ENCODE results near the gene HEATR5A. TPM values are rescaled to one million over a fixed set of nuclear protein-coding genes. Genes with fewer than 3 reads are reported as not detected.

The HEATR5A gene
- total and polyA plus RNA-seq, 9 of the 15 experiments (the other 6 are each of a cell fraction or from before 2014, with no cell fraction given): 8.0 to 50.9 (median 23.0) TPM

- no TSS peak for BruUV-seq (replicated peaks)
- no peak for ATAC-seq
- POLR2A ChIA-PET: no interaction called here
- TF ChIP-seq SAFB (IDR thresholded peaks at IDR 0.05; ENCODE audit: borderline replicate concordance, low read depth, low read length) (no peak), HOXB6 (CRISPR knock-in tag; IDR thresholded peaks at IDR 0.05; ENCODE audit: borderline replicate concordance) (no peak), IFI16 (CRISPR knock-in tag; IDR thresholded peaks at IDR 0.05) (no peak), ARID3A (IDR thresholded peaks at IDR 0.05; ENCODE audit: borderline replicate concordance, low read depth, low read length) (no peak), ETS1 (conservative IDR thresholded peaks at IDR 0.05; ENCODE audit: control insufficient read depth, low read depth, low read length) (no peak), MAFK (IDR thresholded peaks at IDR 0.05; ENCODE audit: low read length) (no peak), MLX (CRISPR knock-in tag; conservative IDR thresholded peaks at IDR 0.05) (no peak), ZMIZ1 (IDR thresholded peaks at IDR 0.05; ENCODE audit: low read depth in 2 of 2, low read length in 2 of 2) (no peak), USF1 (CRISPR knock-in tag; IDR thresholded peaks at IDR 0.05) (no peak), ARNT (IDR thresholded peaks at IDR 0.05) (no peak), ZBTB43 (CRISPR knock-in tag; IDR thresholded peaks at IDR 0.05) (no peak), CBFA2T2 (conservative IDR thresholded peaks at IDR 0.05) (no peak)
Measured at GRCh38 chr14:31346097-31346496, 74.3 kb downstream of the HEATR5A start.

More at GRCh38 chr14:31346097-31346496, 74.3 kb downstream of the HEATR5A start:
- H3K9ac ChIP-seq (ENCODE audit: insufficient read depth in 1 of 2, low read depth in 2 of 2, low read length in 2 of 2): no peak overlapping the region
- H3K4me2 ChIP-seq (ENCODE audit: insufficient read depth, low read length): no peak overlapping the region
- DNase-seq (ENCODE audit: extremely low read depth in 1 of 4, low spot score in 3 of 4) (no peak), FAIRE-seq (no peak)
- no peak overlapping the region for H3K27ac ChIP-seq (ENCODE audit: extremely low read depth, low read depth, low read length)
- intact Hi-C loops (cut with micrococcal nuclease): no loop called here
- H3K79me2 ChIP-seq (ENCODE audit: control insufficient read depth, insufficient read depth, low read length): no peaks in the 10 kb centered on the region
- CTCF ChIA-PET (ENCODE audit: low intra/inter-chr PET ratio): no interaction called here
- H3K4me3 ChIP-seq: no peak overlapping the region
- 78% methylated on average over 2 of the region's 2 CpGs for WGBS (ENCODE audit: insufficient coverage, low coverage, missing lambda C conversion rate)
- in situ Hi-C loops (cut with MboI): no loop called here
- H2AFZ ChIP-seq (ENCODE audit: low read depth, low read length): no peak overlapping the region
- no peaks in the 10 kb centered on the region for H3K9me1 ChIP-seq (ENCODE audit: control insufficient read depth, insufficient read depth, low read length)
- H3K4me1 ChIP-seq (replicated peaks in 1 of 2; ENCODE audit: control insufficient read depth in 2 of 2, insufficient read depth in 2 of 2, low read length in 2 of 2): no peaks in the 10 kb centered on the region
- H3K36me3 ChIP-seq (ENCODE audit: control insufficient read depth, insufficient read depth, low read length): peaks cover 23% of the 10 kb centered on the region; the same call in 1 of the 3 replicates
- H3K27me3 ChIP-seq (ENCODE audit: control insufficient read depth in 2 of 2, insufficient read depth in 2 of 2, low read length in 2 of 2): no peaks in the 10 kb centered on the region
- H3K9me3 ChIP-seq (replicated peaks; ENCODE audit: control insufficient read depth, insufficient read depth, low read depth, low read length): no peaks in the 10 kb centered on the region
- H4K20me1 ChIP-seq (replicated peaks; ENCODE audit: control insufficient read depth, insufficient read depth, low read length): no peaks in the 10 kb centered on the region
